ENCODE measurements around the gene ZNF771.

- TF ChIP-seq HDGF (IDR thresholded peaks at IDR 0.05): no peak
- TF ChIP-seq TAF7 (tag; IDR thresholded peaks at IDR 0.05): no peak
These were observed 38.8 kb downstream of the ZNF771 start for GRCh38 chr16:30446203-30446595.

Measured in K562 (cell line).